ENCODE data around the gene HMMR.
"Not testable (repeated sequence)": the region's sequence is repeated elsewhere in the genome, so short reads cannot be mapped to it uniquely, and the experiment has no call there.

HMMR gene, protein sequence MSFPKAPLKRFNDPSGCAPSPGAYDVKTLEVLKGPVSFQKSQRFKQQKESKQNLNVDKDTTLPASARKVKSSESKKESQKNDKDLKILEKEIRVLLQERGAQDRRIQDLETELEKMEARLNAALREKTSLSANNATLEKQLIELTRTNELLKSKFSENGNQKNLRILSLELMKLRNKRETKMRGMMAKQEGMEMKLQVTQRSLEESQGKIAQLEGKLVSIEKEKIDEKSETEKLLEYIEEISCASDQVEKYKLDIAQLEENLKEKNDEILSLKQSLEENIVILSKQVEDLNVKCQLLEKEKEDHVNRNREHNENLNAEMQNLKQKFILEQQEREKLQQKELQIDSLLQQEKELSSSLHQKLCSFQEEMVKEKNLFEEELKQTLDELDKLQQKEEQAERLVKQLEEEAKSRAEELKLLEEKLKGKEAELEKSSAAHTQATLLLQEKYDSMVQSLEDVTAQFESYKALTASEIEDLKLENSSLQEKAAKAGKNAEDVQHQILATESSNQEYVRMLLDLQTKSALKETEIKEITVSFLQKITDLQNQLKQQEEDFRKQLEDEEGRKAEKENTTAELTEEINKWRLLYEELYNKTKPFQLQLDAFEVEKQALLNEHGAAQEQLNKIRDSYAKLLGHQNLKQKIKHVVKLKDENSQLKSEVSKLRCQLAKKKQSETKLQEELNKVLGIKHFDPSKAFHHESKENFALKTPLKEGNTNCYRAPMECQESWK

GRCh38 chr5:163460562-163461171 is at the start of gene HMMR:
Gene HMMR (plus strand): TSS chr5:163460632. CDS start chr5:163460693, 61 bp downstream.
- peak within 1 kb of the TSS; percentile 99 for H3K27ac Mint-ChIP-seq
- DNase-seq (no peak), ATAC-seq (replicated peaks) (peak; percentile 2 to 3)

DNA sequence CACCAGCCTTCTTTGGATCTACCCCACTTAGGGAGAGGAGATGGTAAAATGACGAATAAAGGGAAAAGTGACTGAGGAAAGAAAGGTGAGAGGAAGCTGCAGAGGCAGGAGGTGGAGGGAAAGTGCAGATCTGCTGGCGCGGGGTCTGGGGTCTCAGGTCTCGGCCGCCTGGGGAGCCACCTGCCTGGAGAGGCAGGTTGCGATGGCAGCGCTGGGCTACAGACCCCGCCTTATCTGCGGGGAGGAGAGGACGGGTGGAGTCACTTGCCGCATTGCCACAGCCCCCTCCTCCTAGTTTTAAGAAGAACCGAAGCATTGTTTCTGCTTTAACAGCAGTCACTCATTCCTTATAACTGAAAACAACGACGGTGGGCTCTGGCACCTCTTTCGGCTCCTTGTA is 44.8 kb upstream of the HMMR start:
- not testable (repeated sequence) for H3K4me1 Mint-ChIP-seq; ATAC-seq (replicated peaks); DNase-seq; H3K4me3 Mint-ChIP-seq; H3K36me3 Mint-ChIP-seq; H3K9me3 Mint-ChIP-seq; H3K27ac Mint-ChIP-seq
- peaks cover 23 to 42% of the 10 kb centered on the region in 2 donors for H3K27me3 Mint-ChIP-seq

More at GRCh38 chr5:163460562-163461171, at the start of gene HMMR:
- peaks cover 6 to 35% of the 10 kb centered on the region in 2 donors for H3K4me1 Mint-ChIP-seq
- peaks cover 7 to 25% of the 10 kb centered on the region in 2 donors for H3K36me3 Mint-ChIP-seq
- no peaks in the 10 kb centered on the region for H3K27me3 Mint-ChIP-seq
- peak within 1 kb of the TSS; percentile 95 to 98 for H3K4me3 Mint-ChIP-seq
- H3K9me3 Mint-ChIP-seq: no peaks in the 10 kb centered on the region

DNA sequence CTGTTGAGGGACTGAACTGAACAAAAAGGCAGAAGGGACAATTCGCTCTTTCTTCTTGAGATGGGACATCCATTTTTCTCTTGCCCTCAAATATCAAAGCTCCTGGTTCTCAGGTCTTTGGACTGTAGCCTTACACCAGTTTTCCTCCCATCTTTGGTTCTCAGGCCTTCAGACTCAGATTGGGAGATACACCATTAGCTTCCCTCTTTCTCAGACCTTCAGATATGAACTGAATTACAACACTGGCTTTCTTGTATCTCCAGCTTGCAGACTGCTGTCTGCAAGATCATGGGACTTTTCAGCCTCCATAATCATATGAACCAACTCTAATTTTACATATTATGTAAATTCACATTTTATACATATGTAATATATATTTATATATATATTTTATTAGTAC is 35.6 kb upstream of the HMMR start:
- H3K27me3 Mint-ChIP-seq: peaks cover 0 to 3% of the 10 kb centered on the region in 2 donors
- peaks cover 0 to 1% of the 10 kb centered on the region in 2 donors for H3K9me3 Mint-ChIP-seq

GRCh38 chr5:163426128-163426527 is 34.3 kb upstream of the HMMR start:
- ATAC-seq (replicated peaks): peak; percentile 41 to 46
- H3K4me3 Mint-ChIP-seq: peak overlapping the region; percentile 5 to 33
- H3K4me1 Mint-ChIP-seq, H3K27me3 Mint-ChIP-seq, DNase-seq, H3K9me3 Mint-ChIP-seq, H3K36me3 Mint-ChIP-seq, H3K27ac Mint-ChIP-seq: not testable (repeated sequence)

More for the DNA sequence above, 35.6 kb upstream of the HMMR start:
- no peak overlapping the region for H3K27ac Mint-ChIP-seq
- no peaks in the 10 kb centered on the region for H3K36me3 Mint-ChIP-seq
- no peak for ATAC-seq (replicated peaks)
- peaks cover 7 to 9% of the 10 kb centered on the region in 2 donors for H3K4me1 Mint-ChIP-seq
- no peak overlapping the region for H3K4me3 Mint-ChIP-seq
- no peak for DNase-seq

DNA sequence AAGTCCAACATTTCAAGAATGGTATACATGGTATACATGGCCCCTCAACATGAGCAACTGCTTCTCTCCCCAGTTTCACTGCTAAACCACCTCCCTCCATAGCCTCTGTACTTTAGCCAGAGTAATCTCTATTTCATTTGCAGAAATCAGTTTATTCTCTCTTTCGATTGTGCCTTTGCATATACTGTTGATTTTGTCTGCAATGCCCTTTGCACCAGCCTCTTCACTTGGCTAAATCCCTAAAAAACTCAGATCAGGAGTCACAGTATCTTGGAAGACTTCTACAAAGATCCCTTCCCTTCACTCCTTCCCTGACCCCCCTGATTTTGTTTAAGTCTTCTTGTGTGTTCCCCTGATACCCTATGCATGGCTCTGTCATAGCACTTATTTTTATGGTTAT is 27.9 kb upstream of the HMMR start:
- Mint-ChIP-seq H3K4me3 (no peak overlapping the region), H3K9me3 (no peaks in the 10 kb centered on the region)
- no peak for ATAC-seq (replicated peaks)

GRCh38 chr5:163433271-163433670 is 27.2 kb upstream of the HMMR start:
- no peak overlapping the region for H3K27ac Mint-ChIP-seq
- peaks cover 5 to 14% of the 10 kb centered on the region in 2 donors for H3K4me1 Mint-ChIP-seq
- ATAC-seq (replicated peaks): no peak
- H3K4me3 Mint-ChIP-seq: no peak overlapping the region
- DNase-seq: no peak
- no peaks in the 10 kb centered on the region for H3K9me3 Mint-ChIP-seq
- no peaks in the 10 kb centered on the region for H3K36me3 Mint-ChIP-seq
- no peaks in the 10 kb centered on the region for H3K27me3 Mint-ChIP-seq

More for the DNA sequence above, 27.9 kb upstream of the HMMR start:
- H3K36me3 Mint-ChIP-seq: no peaks in the 10 kb centered on the region
- peaks cover 5 to 10% of the 10 kb centered on the region in 2 donors for H3K4me1 Mint-ChIP-seq
- no peak overlapping the region for H3K27ac Mint-ChIP-seq
- DNase-seq: no peak
- no peaks in the 10 kb centered on the region for H3K27me3 Mint-ChIP-seq

- Mint-ChIP-seq H3K4me3 (no peak overlapping the region), H3K9me3 (no peaks in the 10 kb centered on the region), H3K27ac (peak overlapping the region; percentile 6), H3K4me1 (peaks cover 8 to 25% of the 10 kb centered on the region in 2 donors), H3K27me3 (no peaks in the 10 kb centered on the region), H3K36me3 (no peaks in the 10 kb centered on the region)
- DNase-seq (no peak), ATAC-seq (replicated peaks) (no peak)
Measured at GRCh38 chr5:163434401-163434866, 26.0 kb upstream of the HMMR start.

DNA sequence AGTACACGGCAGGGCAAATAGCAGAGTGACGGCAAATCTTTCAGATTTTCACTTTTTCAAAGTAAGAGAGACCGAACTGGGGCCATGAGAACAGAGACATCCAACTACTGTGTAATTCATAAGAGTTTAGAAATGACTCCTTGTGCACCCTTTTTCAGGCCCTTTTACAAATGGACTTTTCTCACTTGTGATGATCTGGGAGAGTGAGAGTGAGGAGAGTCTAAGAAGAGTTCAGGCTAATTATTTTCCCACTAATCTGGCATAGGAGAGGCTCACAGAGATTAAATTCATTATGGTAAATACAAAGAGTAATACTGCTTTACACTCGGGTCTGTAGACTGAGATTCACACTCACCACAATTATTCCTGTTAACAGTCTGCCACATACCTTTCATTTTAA is 23.9 kb upstream of the HMMR start:
- Mint-ChIP-seq H3K36me3 (peaks cover 2 to 10% of the 10 kb centered on the region in 2 donors), H3K9me3 (no peaks in the 10 kb centered on the region), H3K4me3 (peak overlapping the region; percentile 89 to 92), H3K4me1 (peaks cover 8 to 27% of the 10 kb centered on the region in 2 donors), H3K27me3 (no peaks in the 10 kb centered on the region), H3K27ac (peak overlapping the region; percentile 88)
- ATAC-seq (replicated peaks): no peak
- DNase-seq: no peak

GRCh38 chr5:163437011-163437308 is 23.5 kb upstream of the HMMR start:
- Mint-ChIP-seq H3K4me3 (peak overlapping the region; percentile 89 to 92), H3K27ac (peak overlapping the region; percentile 88), H3K36me3 (peaks cover 2 to 10% of the 10 kb centered on the region in 2 donors), H3K9me3 (no peaks in the 10 kb centered on the region), H3K27me3 (no peaks in the 10 kb centered on the region), H3K4me1 (peaks cover 8 to 27% of the 10 kb centered on the region in 2 donors)
- DNase-seq (no peak), ATAC-seq (replicated peaks) (no peak)

- peak; percentile 97 for ATAC-seq (replicated peaks)
- H3K9me3 Mint-ChIP-seq: no peaks in the 10 kb centered on the region
- peak; percentile 92 for DNase-seq
- H3K36me3 Mint-ChIP-seq: peaks cover 2 to 15% of the 10 kb centered on the region in 2 donors
- H3K4me3 Mint-ChIP-seq: peak within 1 kb of the TSS; percentile 89 to 92
- peaks cover 8 to 27% of the 10 kb centered on the region in 2 donors for H3K4me1 Mint-ChIP-seq
- no peaks in the 10 kb centered on the region for H3K27me3 Mint-ChIP-seq
- peak within 1 kb of the TSS; percentile 88 for H3K27ac Mint-ChIP-seq
Measured at GRCh38 chr5:163437309-163438182, 22.9 kb upstream of the HMMR start, which contains the start of gene CCNG1. Gene CCNG1 (plus strand): TSS chr5:163437595. CDS start chr5:163439257, 1,662 bp downstream.

- H3K9me3 Mint-ChIP-seq: no peaks in the 10 kb centered on the region
- DNase-seq: no peak
- no peak overlapping the region for H3K27ac Mint-ChIP-seq
- no peak for ATAC-seq (replicated peaks)
- no peaks in the 10 kb centered on the region for H3K27me3 Mint-ChIP-seq
- H3K36me3 Mint-ChIP-seq: peaks cover 4 to 18% of the 10 kb centered on the region in 2 donors
- peak overlapping the region; percentile 89 to 92 for H3K4me3 Mint-ChIP-seq
- H3K4me1 Mint-ChIP-seq: peaks cover 8 to 27% of the 10 kb centered on the region in 2 donors
Measured at GRCh38 chr5:163439092-163439425, 21.4 kb upstream of the HMMR start.

DNA sequence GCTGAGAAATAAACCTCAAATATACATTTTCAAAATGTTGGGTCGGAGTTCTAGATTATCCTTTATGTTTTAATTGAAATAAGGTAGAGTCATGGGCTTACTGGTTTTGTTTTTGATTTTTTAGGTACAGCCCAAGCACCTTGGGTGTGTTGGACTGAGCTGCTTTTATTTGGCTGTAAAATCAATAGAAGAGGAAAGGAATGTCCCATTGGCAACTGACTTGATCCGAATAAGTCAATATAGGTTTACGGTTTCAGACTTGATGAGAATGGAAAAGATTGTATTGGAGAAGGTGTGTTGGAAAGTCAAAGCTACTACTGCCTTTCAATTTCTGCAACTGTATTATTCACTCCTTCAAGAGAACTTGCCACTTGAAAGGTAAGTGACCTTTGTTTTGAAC is 19.5 kb upstream of the HMMR start:
- ATAC-seq (replicated peaks) (no peak), DNase-seq (no peak)
- Mint-ChIP-seq H3K4me1 (peaks cover 7 to 27% of the 10 kb centered on the region in 2 donors), H3K4me3 (no peak overlapping the region), H3K36me3 (peaks cover 4 to 18% of the 10 kb centered on the region in 2 donors), H3K27me3 (no peaks in the 10 kb centered on the region), H3K9me3 (no peaks in the 10 kb centered on the region), H3K27ac (no peak overlapping the region)

GRCh38 chr5:163444526-163444925 is 15.9 kb upstream of the HMMR start:
- H3K27me3 Mint-ChIP-seq: no peaks in the 10 kb centered on the region
- peaks cover 0 to under 1% of the 10 kb centered on the region in 2 donors for H3K4me1 Mint-ChIP-seq
- H3K4me3 Mint-ChIP-seq: no peak overlapping the region
- no peak for DNase-seq
- no peak for ATAC-seq (replicated peaks)
- H3K9me3 Mint-ChIP-seq: no peaks in the 10 kb centered on the region
- peaks cover 28 to 39% of the 10 kb centered on the region in 2 donors for H3K36me3 Mint-ChIP-seq
- H3K27ac Mint-ChIP-seq: no peak overlapping the region
